ENCODE measurements around the gene ZBTB20. TPM values are rescaled to one million over a fixed set of nuclear protein-coding genes. Genes with fewer than 3 reads are reported as not detected.
A peak's percentile ranks its signal among the peaks of the same experiment; 100 is the strongest.

The ZBTB20 gene
- polyA plus RNA-seq, 4 donors: 0.27 to 2.2 (median 1.3) TPM

GRCh38 chr3:114878114-114878839, 268.8 kb downstream of the ZBTB20 start:
- FAIRE-seq: no peak
- Histone ChIP-seq H3K27ac (ENCODE audit: low read depth in 1 of 3, low read length in 2 of 3) (no peak overlapping the region), H3K4me1 (ENCODE audit: control insufficient read depth in 3 of 3, insufficient read depth in 2 of 3, low read depth in 1 of 3, low read length in 2 of 3) (peaks cover 0 to 4% (median 3%) of the 10 kb centered on the region in 3 donors)

GRCh38 chr3:114877378-114878113, 269.5 kb downstream of the ZBTB20 start:
- H3K27ac ChIP-seq (ENCODE audit: low read depth in 1 of 3, low read length in 2 of 3): no peak overlapping the region
- FAIRE-seq: no peak
- 83 to 91% (median 87%) methylated on average over 2 of the region's 2 CpGs for WGBS, 3 donors

More at GRCh38 chr3:114878114-114878839, 268.8 kb downstream of the ZBTB20 start:
- H3K27me3 ChIP-seq (ENCODE audit: control insufficient read depth in 3 of 3, insufficient read depth in 3 of 3, low read length in 3 of 3): no peaks in the 10 kb centered on the region
- DNase-seq: no peak
- WGBS, 3 donors: 85 to 95% (median 92%) methylated on average over 5 of the region's 5 CpGs
- H3K4me3 ChIP-seq (ENCODE audit: low read depth in 1 of 3, low read length in 3 of 3): no peak overlapping the region
- H3K36me3 ChIP-seq (ENCODE audit: control insufficient read depth in 3 of 3, insufficient read depth in 2 of 3, low read depth in 1 of 3, low read length in 3 of 3): no peaks in the 10 kb centered on the region
- no peaks in the 10 kb centered on the region for H3K9me3 ChIP-seq (ENCODE audit: control insufficient read depth in 2 of 2, insufficient read depth in 1 of 2, low read depth in 1 of 2, low read length in 1 of 2)

GRCh38 chr3:114874522-114874971, 272.5 kb downstream of the ZBTB20 start:
- H3K9me3 ChIP-seq (ENCODE audit: control insufficient read depth in 2 of 2, insufficient read depth in 1 of 2, low read depth in 1 of 2, low read length in 1 of 2): no peaks in the 10 kb centered on the region
- peaks cover 0 to 6% (median 4%) of the 10 kb centered on the region in 3 donors for H3K4me1 ChIP-seq (ENCODE audit: control insufficient read depth in 3 of 3, insufficient read depth in 2 of 3, low read depth in 1 of 3, low read length in 2 of 3)
- WGBS, 3 donors: 34 to 46% (median 41%) methylated on average over 3 of the region's 3 CpGs
- FAIRE-seq: no peak
- DNase-seq: no peak
- H3K27ac ChIP-seq (ENCODE audit: low read depth in 1 of 3, low read length in 2 of 3): no peak overlapping the region
- H3K27me3 ChIP-seq (ENCODE audit: control insufficient read depth in 3 of 3, insufficient read depth in 3 of 3, low read length in 3 of 3): no peaks in the 10 kb centered on the region
- no peak overlapping the region for H3K4me3 ChIP-seq (ENCODE audit: low read depth in 1 of 3, low read length in 3 of 3)
- no peaks in the 10 kb centered on the region for H3K36me3 ChIP-seq (ENCODE audit: control insufficient read depth in 3 of 3, insufficient read depth in 2 of 3, low read depth in 1 of 3, low read length in 3 of 3)

More at GRCh38 chr3:114877378-114878113, 269.5 kb downstream of the ZBTB20 start:
- Histone ChIP-seq H3K36me3 (ENCODE audit: control insufficient read depth in 3 of 3, insufficient read depth in 2 of 3, low read depth in 1 of 3, low read length in 3 of 3) (no peaks in the 10 kb centered on the region), H3K27me3 (ENCODE audit: control insufficient read depth in 3 of 3, insufficient read depth in 3 of 3, low read length in 3 of 3) (no peaks in the 10 kb centered on the region), H3K4me3 (ENCODE audit: low read depth in 1 of 3, low read length in 3 of 3) (no peak overlapping the region), H3K9me3 (ENCODE audit: control insufficient read depth in 2 of 2, insufficient read depth in 1 of 2, low read depth in 1 of 2, low read length in 1 of 2) (no peaks in the 10 kb centered on the region), H3K4me1 (ENCODE audit: control insufficient read depth in 3 of 3, insufficient read depth in 2 of 3, low read depth in 1 of 3, low read length in 2 of 3) (peaks cover 0 to 6% (median 4%) of the 10 kb centered on the region in 3 donors)
- DNase-seq: no peak

GRCh38 chr3:114873591-114873990, 273.5 kb downstream of the ZBTB20 start:
- Histone ChIP-seq H3K27me3 (ENCODE audit: control insufficient read depth in 3 of 3, insufficient read depth in 3 of 3, low read length in 3 of 3) (no peaks in the 10 kb centered on the region), H3K4me1 (ENCODE audit: control insufficient read depth in 3 of 3, insufficient read depth in 2 of 3, low read depth in 1 of 3, low read length in 2 of 3) (peaks cover 0 to 6% (median 4%) of the 10 kb centered on the region in 3 donors), H3K27ac (ENCODE audit: low read depth in 1 of 3, low read length in 2 of 3) (no peak overlapping the region), H3K9me3 (ENCODE audit: control insufficient read depth in 2 of 2, insufficient read depth in 1 of 2, low read depth in 1 of 2, low read length in 1 of 2) (no peaks in the 10 kb centered on the region), H3K36me3 (ENCODE audit: control insufficient read depth in 3 of 3, insufficient read depth in 2 of 3, low read depth in 1 of 3, low read length in 3 of 3) (no peaks in the 10 kb centered on the region), H3K4me3 (ENCODE audit: low read depth in 1 of 3, low read length in 3 of 3) (no peak overlapping the region)
- DNase-seq (no peak), FAIRE-seq (no peak)
- 92 to 100% (median 97%) methylated on average over 1 of the region's 1 CpG for WGBS, 3 donors

- peaks cover 0 to 9% (median 4%) of the 10 kb centered on the region in 3 donors for H3K4me1 ChIP-seq (ENCODE audit: control insufficient read depth in 3 of 3, insufficient read depth in 2 of 3, low read depth in 1 of 3, low read length in 2 of 3)
- H3K36me3 ChIP-seq (ENCODE audit: control insufficient read depth in 3 of 3, insufficient read depth in 2 of 3, low read depth in 1 of 3, low read length in 3 of 3): no peaks in the 10 kb centered on the region
- FAIRE-seq: no peak
- 34 to 48% (median 36%) methylated on average over 1 of the region's 1 CpG for WGBS, 3 donors
- DNase-seq: peak in 1 of 2 donors; percentile 10
- H3K27ac ChIP-seq (ENCODE audit: low read depth in 1 of 3, low read length in 2 of 3): no peak overlapping the region
- H3K9me3 ChIP-seq (ENCODE audit: control insufficient read depth in 2 of 2, insufficient read depth in 1 of 2, low read depth in 1 of 2, low read length in 1 of 2): no peaks in the 10 kb centered on the region
- H3K27me3 ChIP-seq (ENCODE audit: control insufficient read depth in 3 of 3, insufficient read depth in 3 of 3, low read length in 3 of 3): no peaks in the 10 kb centered on the region
- no peak overlapping the region for H3K4me3 ChIP-seq (ENCODE audit: low read depth in 1 of 3, low read length in 3 of 3)
Measured at GRCh38 chr3:114872588-114872987, 274.5 kb downstream of the ZBTB20 start.

GRCh38 chr3:114872050-114872449, 275.0 kb downstream of the ZBTB20 start:
- Histone ChIP-seq H3K27ac (ENCODE audit: low read depth in 1 of 3, low read length in 2 of 3) (no peak overlapping the region), H3K4me3 (ENCODE audit: low read depth in 1 of 3, low read length in 3 of 3) (no peak overlapping the region), H3K9me3 (ENCODE audit: control insufficient read depth in 2 of 2, insufficient read depth in 1 of 2, low read depth in 1 of 2, low read length in 1 of 2) (no peaks in the 10 kb centered on the region), H3K36me3 (ENCODE audit: control insufficient read depth in 3 of 3, insufficient read depth in 2 of 3, low read depth in 1 of 3, low read length in 3 of 3) (no peaks in the 10 kb centered on the region), H3K27me3 (ENCODE audit: control insufficient read depth in 3 of 3, insufficient read depth in 3 of 3, low read length in 3 of 3) (no peaks in the 10 kb centered on the region), H3K4me1 (ENCODE audit: control insufficient read depth in 3 of 3, insufficient read depth in 2 of 3, low read depth in 1 of 3, low read length in 2 of 3) (peaks cover 0 to 9% (median 4%) of the 10 kb centered on the region in 3 donors)
- WGBS, 3 donors: 78 to 88% (median 87%) methylated on average over 1 of the region's 1 CpG
- no peak for FAIRE-seq
- DNase-seq: no peak

GRCh38 chr3:114867835-114868503, 279.1 kb downstream of the ZBTB20 start:
- FAIRE-seq (no peak), DNase-seq (no peak)
- H3K9me3 ChIP-seq (ENCODE audit: control insufficient read depth in 2 of 2, insufficient read depth in 1 of 2, low read depth in 1 of 2, low read length in 1 of 2): no peaks in the 10 kb centered on the region
- WGBS, 3 donors: 82 to 97% (median 84%) methylated on average over 4 of the region's 4 CpGs
- H3K4me3 ChIP-seq (ENCODE audit: low read depth in 1 of 3, low read length in 3 of 3): no peak overlapping the region
- no peaks in the 10 kb centered on the region for H3K27me3 ChIP-seq (ENCODE audit: control insufficient read depth in 3 of 3, insufficient read depth in 3 of 3, low read length in 3 of 3)
- peaks cover 0 to 8% (median 0%) of the 10 kb centered on the region in 3 donors for H3K4me1 ChIP-seq (ENCODE audit: control insufficient read depth in 3 of 3, insufficient read depth in 2 of 3, low read depth in 1 of 3, low read length in 2 of 3)
- H3K27ac ChIP-seq (ENCODE audit: low read depth in 1 of 3, low read length in 2 of 3): no peak overlapping the region
- H3K36me3 ChIP-seq (ENCODE audit: control insufficient read depth in 3 of 3, insufficient read depth in 2 of 3, low read depth in 1 of 3, low read length in 3 of 3): no peaks in the 10 kb centered on the region

- 94% methylated on average over 6 of the region's 6 CpGs for WGBS, 3 donors
- H3K27ac ChIP-seq (ENCODE audit: low read depth in 1 of 3, low read length in 2 of 3): no peak overlapping the region
- no peak overlapping the region for H3K4me3 ChIP-seq (ENCODE audit: low read depth in 1 of 3, low read length in 3 of 3)
- DNase-seq (no peak), FAIRE-seq (no peak)
- no peaks in the 10 kb centered on the region for H3K36me3 ChIP-seq (ENCODE audit: control insufficient read depth in 3 of 3, insufficient read depth in 2 of 3, low read depth in 1 of 3, low read length in 3 of 3)
- peaks cover 0 to 6% (median 0%) of the 10 kb centered on the region in 3 donors for H3K4me1 ChIP-seq (ENCODE audit: control insufficient read depth in 3 of 3, insufficient read depth in 2 of 3, low read depth in 1 of 3, low read length in 2 of 3)
- no peaks in the 10 kb centered on the region for H3K9me3 ChIP-seq (ENCODE audit: control insufficient read depth in 2 of 2, insufficient read depth in 1 of 2, low read depth in 1 of 2, low read length in 1 of 2)
- H3K27me3 ChIP-seq (ENCODE audit: control insufficient read depth in 3 of 3, insufficient read depth in 3 of 3, low read length in 3 of 3): no peaks in the 10 kb centered on the region
Measured at GRCh38 chr3:114867359-114867758, 279.7 kb downstream of the ZBTB20 start.
